ENCODE results near the gene DPP10. TPM values are rescaled to one million over a fixed set of nuclear protein-coding genes. Genes with fewer than 3 reads are reported as not detected.

Gene DPP10
- total RNA-seq, 1 donor from 2014 or later: 2.4 TPM

DNA sequence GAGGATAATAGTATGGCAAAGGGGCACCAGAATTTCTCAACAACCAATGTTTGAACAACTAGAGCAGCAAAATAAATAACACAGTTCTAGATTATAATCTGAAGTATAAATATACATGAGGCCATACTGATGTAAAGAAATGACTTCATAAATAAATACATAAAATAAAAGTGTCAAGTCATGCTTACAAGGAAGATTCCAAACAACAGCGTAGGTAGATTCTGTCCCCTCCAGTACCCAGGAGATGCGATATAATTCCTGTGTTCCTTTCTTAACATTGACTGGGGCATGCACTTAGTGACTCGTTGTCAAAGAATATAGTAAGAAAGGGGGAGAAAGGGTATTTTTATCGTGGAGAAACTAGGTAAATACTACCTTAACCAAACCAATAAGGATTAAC is 355.1 kb downstream of the DPP10 start:
- no peak for TF ChIP-seq CTCF (IDR thresholded peaks at IDR 0.05; ENCODE audit: insufficient read depth, low read length, poor library complexity, severe bottlenecking)
- DNase-seq (ENCODE audit: low read depth): no peak
- no peaks in the 10 kb centered on the region for H3K36me3 ChIP-seq (ENCODE audit: control insufficient read depth, insufficient read depth, low read length)

GRCh38 chr2:114797942-114798341 is 355.5 kb downstream of the DPP10 start:
- no peaks in the 10 kb centered on the region for H3K36me3 ChIP-seq (ENCODE audit: control insufficient read depth, insufficient read depth, low read length)
- no peak overlapping the region for H3K4me3 ChIP-seq (ENCODE audit: low read depth, low read length)
- no peaks in the 10 kb centered on the region for H3K27me3 ChIP-seq (ENCODE audit: control insufficient read depth, insufficient read depth, low read length)
- TF ChIP-seq CTCF (IDR thresholded peaks at IDR 0.05; ENCODE audit: insufficient read depth, low read length, poor library complexity, severe bottlenecking): no peak
- DNase-seq (ENCODE audit: low read depth): no peak

More for the DNA sequence above, 355.1 kb downstream of the DPP10 start:
- Histone ChIP-seq H3K4me3 (ENCODE audit: low read depth, low read length) (no peak overlapping the region), H3K27me3 (ENCODE audit: control insufficient read depth, insufficient read depth, low read length) (no peaks in the 10 kb centered on the region)

DNA sequence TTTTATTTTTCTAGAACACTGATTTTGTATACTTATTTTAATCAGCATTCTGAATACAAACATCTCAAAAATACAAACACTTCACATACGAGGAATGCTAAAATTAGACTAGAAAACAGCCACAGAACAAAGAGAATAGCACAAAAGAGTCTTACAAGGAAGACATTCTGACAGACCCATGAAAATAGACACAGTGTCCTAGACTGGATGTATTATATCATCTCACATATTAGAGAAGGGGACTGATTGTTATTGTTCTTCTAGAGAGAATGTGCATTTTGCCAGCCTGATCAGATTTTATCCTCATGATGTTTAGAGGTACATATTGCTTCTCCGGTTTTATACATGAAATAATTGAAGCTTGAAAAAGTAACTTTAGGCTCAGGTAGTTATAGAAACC is 357.9 kb downstream of the DPP10 start:
- no peaks in the 10 kb centered on the region for H3K27me3 ChIP-seq (ENCODE audit: control insufficient read depth, insufficient read depth, low read length)
- no peak overlapping the region for H3K4me3 ChIP-seq (ENCODE audit: low read depth, low read length)
- TF ChIP-seq CTCF (IDR thresholded peaks at IDR 0.05; ENCODE audit: insufficient read depth, low read length, poor library complexity, severe bottlenecking): no peak
- DNase-seq (ENCODE audit: low read depth): no peak
- H3K36me3 ChIP-seq (ENCODE audit: control insufficient read depth, insufficient read depth, low read length): no peaks in the 10 kb centered on the region

DNA sequence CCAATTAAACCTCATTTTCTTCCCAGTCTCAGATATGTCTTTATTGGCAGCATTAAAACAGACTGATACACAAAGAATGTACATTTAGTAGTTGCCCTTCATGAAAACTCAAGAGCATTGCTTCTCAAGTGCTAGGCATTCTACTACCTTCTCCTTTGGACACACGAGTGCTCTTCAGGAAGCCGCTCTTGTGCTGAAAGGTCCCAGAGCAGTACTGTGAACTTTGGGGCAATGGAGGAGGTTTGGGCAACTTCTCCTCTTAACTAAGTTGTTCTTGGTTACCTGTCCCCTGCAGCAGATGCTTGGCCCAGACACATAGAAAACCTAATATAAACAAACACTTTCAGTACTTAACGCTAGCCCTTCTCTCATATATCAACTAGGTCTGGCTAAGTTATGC is 362.8 kb downstream of the DPP10 start:
- Histone ChIP-seq H3K27me3 (ENCODE audit: control insufficient read depth, insufficient read depth, low read length) (no peaks in the 10 kb centered on the region), H3K36me3 (ENCODE audit: control insufficient read depth, insufficient read depth, low read length) (no peaks in the 10 kb centered on the region), H3K4me3 (ENCODE audit: low read depth, low read length) (no peak overlapping the region)
- no peak for DNase-seq (ENCODE audit: low read depth)
- TF ChIP-seq CTCF (IDR thresholded peaks at IDR 0.05; ENCODE audit: insufficient read depth, low read length, poor library complexity, severe bottlenecking): no peak

GRCh38 chr2:114810092-114810491 is 367.7 kb downstream of the DPP10 start:
- Histone ChIP-seq H3K4me3 (ENCODE audit: low read depth, low read length) (no peak overlapping the region), H3K27me3 (ENCODE audit: control insufficient read depth, insufficient read depth, low read length) (no peaks in the 10 kb centered on the region), H3K36me3 (ENCODE audit: control insufficient read depth, insufficient read depth, low read length) (no peaks in the 10 kb centered on the region)
- TF ChIP-seq CTCF (IDR thresholded peaks at IDR 0.05; ENCODE audit: insufficient read depth, low read length, poor library complexity, severe bottlenecking): no peak
- no peak for DNase-seq (ENCODE audit: low read depth)

DNA sequence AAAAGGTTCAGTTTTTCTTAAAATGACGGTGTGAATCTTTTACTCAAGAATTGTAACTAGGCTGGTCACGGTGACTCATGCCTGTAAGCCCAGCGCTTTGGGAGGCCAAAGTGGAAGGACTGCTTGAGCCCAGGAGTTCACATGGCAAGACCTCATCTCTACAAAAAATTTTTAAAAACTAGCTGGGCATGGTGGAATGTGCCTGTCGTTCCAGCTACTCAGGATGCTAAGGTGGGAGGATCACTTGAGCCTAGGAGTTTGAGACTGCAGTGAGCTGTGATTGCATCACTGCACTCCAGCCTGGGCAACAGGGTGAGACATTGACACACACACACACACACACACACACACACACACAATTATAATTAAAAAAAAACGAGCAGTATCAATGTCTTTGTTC is 369.8 kb downstream of the DPP10 start:
- no peaks in the 10 kb centered on the region for H3K27me3 ChIP-seq (ENCODE audit: control insufficient read depth, insufficient read depth, low read length)
- TF ChIP-seq CTCF (IDR thresholded peaks at IDR 0.05; ENCODE audit: insufficient read depth, low read length, poor library complexity, severe bottlenecking): no peak
- no peak overlapping the region for H3K4me3 ChIP-seq (ENCODE audit: low read depth, low read length)
- DNase-seq (ENCODE audit: low read depth): no peak
- H3K36me3 ChIP-seq (ENCODE audit: control insufficient read depth, insufficient read depth, low read length): no peaks in the 10 kb centered on the region
